Smooth muscle cell (in vitro differentiated cells): ENCODE measurements around the gene ALAS1. TPM values are rescaled to one million over a fixed set of nuclear protein-coding genes. Genes with fewer than 3 reads are reported as not detected.
A peak's percentile ranks its signal among the peaks of the same experiment; 100 is the strongest.

Source experiments
- DNase-seq: peaks from one replicate; lab custom pipeline; 2025; ENCODE audit not compliant: unreplicated experiment; lab: John Stamatoyannopoulos, UW
- H2AFZ ChIP-seq: fragments of 200-600 bp; sonication (generic); 2 replicates; pipeline ENCODE4 v1.6.0; 2016; ENCODE audit warnings: antibody characterized with exemption, low read depth, mild to moderate bottlenecking
- H3F3A ChIP-seq: fragments of 200-600 bp; sonication (generic); 2 replicates; pipeline ENCODE4 v1.6.0; 2017; ENCODE audit warnings: antibody characterized with exemption, low read depth
- H3K27ac ChIP-seq: fragments of 200-600 bp; sonication (generic); 2 replicates; pipeline ENCODE4 v1.5.1; 2016; ENCODE audit warnings: low read depth, mild to moderate bottlenecking
- H3K27me3 ChIP-seq: fragments of 200-600 bp; sonication (generic); 2 replicates; pipeline ENCODE4 v1.6.1; 2016; ENCODE audit warnings: low read depth, mild to moderate bottlenecking
- H3K36me3 ChIP-seq: fragments of 200-600 bp; sonication (generic); 2 replicates; pipeline ENCODE4 v1.5.1; 2016; ENCODE audit warnings: low read depth
- H3K4me1 ChIP-seq: fragments of 200-600 bp; sonication (generic); 2 replicates; pipeline ENCODE4 v1.5.1; 2016; ENCODE audit warnings: low read depth
- H3K4me2 ChIP-seq: fragments of 200-600 bp; sonication (generic); 2 replicates; pipeline ENCODE4 v1.6.0; 2016; ENCODE audit warnings: mild to moderate bottlenecking
- H3K4me3 ChIP-seq: fragments of 200-600 bp; sonication (generic); 2 replicates; pipeline ENCODE4 v1.5.1; 2016; ENCODE audit warnings: mild to moderate bottlenecking
- H3K79me2 ChIP-seq: fragments of 200-600 bp; sonication (generic); 2 replicates; pipeline ENCODE4 v1.6.0; 2016; ENCODE audit warnings: low read depth, mild to moderate bottlenecking
- H3K9ac ChIP-seq: fragments of 200-600 bp; sonication (generic); 2 replicates; pipeline ENCODE4 v1.6.0; 2016; ENCODE audit warnings: low read depth
- H3K9me3 ChIP-seq: fragments of 200-600 bp; sonication (generic); replicated peaks from 2 replicates; pipeline ENCODE4 v1.5.1; 2016; ENCODE audit warnings: low read depth
- H4K20me1 ChIP-seq: fragments of 200-600 bp; sonication (generic); 2 replicates; pipeline ENCODE4 v1.6.0; 2016; ENCODE audit warnings: low read depth
- WGBS: methylation state at CpG from one replicate; pipeline ENCODE4 v1.1.7; 2016; ENCODE audit warnings: low lambda C conversion rate; 5-methylcytosine and 5-hydroxymethylcytosine counted together
- polyA plus RNA-seq: library from polyadenylated mRNA; unstranded; fragments of >200 nt; fragmentation: Nextera tagmentation; extraction: Ambion mirVana; gene quantifications from 2 replicates; pipeline ENCODE4 v1.2.1, GENCODE V29; 2016
- total RNA-seq: library from RNA; depleted of rRNA; stranded (reverse); fragments of >200 nt; gene quantifications from 2 replicates; pipeline ENCODE4 v1.2.3, GENCODE V29; 2014
- TF ChIP-seq, protein P1 (sequence below): fragments of 200-600 bp; sonication (generic); IDR thresholded peaks from 2 replicates; pipeline ENCODE4 v1.5.1; 2017; ENCODE audit warnings: borderline replicate concordance, mild to moderate bottlenecking, antibody characterized with exemption; ENCODE audit not compliant: insufficient read depth, poor library complexity, severe bottlenecking

Gene ALAS1
- total and polyA plus RNA-seq, 2 experiments from 2014 or later, result 35.7 to 59.4 TPM

GRCh38 chr3:52245322-52246263 lies 47.6 kb downstream of the ALAS1 start, which contains the start of gene PPM1M:
Gene PPM1M, plus strand, starts transcription at chr3:52245759. Its CDS starts 66 bp downstream, at chr3:52245825.
- Histone ChIP-seq H3K79me2 (no peaks in the 10 kb centered on the region), H3K9ac (peak within 1 kb of the TSS; percentile 50), H4K20me1 (no peaks in the 10 kb centered on the region), H3K4me1 (peaks cover 4% of the 10 kb centered on the region), H3K27me3 (no peaks in the 10 kb centered on the region), H3K9me3 (no peaks in the 10 kb centered on the region), H2AFZ (no peak within 1 kb of the TSS), H3K4me2 (peak within 1 kb of the TSS; percentile 86), H3K36me3 (no peaks in the 10 kb centered on the region), H3K27ac (no peak within 1 kb of the TSS), H3K4me3 (peak within 1 kb of the TSS; percentile 54), H3F3A (peaks cover 13% of the 10 kb centered on the region)
- WGBS, result 6% methylated on average over 64 of the region's 98 CpGs
- TF ChIP-seq, protein P1, sequence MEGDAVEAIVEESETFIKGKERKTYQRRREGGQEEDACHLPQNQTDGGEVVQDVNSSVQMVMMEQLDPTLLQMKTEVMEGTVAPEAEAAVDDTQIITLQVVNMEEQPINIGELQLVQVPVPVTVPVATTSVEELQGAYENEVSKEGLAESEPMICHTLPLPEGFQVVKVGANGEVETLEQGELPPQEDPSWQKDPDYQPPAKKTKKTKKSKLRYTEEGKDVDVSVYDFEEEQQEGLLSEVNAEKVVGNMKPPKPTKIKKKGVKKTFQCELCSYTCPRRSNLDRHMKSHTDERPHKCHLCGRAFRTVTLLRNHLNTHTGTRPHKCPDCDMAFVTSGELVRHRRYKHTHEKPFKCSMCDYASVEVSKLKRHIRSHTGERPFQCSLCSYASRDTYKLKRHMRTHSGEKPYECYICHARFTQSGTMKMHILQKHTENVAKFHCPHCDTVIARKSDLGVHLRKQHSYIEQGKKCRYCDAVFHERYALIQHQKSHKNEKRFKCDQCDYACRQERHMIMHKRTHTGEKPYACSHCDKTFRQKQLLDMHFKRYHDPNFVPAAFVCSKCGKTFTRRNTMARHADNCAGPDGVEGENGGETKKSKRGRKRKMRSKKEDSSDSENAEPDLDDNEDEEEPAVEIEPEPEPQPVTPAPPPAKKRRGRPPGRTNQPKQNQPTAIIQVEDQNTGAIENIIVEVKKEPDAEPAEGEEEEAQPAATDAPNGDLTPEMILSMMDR, result no peak
- DNase-seq, result no peak

DNA sequence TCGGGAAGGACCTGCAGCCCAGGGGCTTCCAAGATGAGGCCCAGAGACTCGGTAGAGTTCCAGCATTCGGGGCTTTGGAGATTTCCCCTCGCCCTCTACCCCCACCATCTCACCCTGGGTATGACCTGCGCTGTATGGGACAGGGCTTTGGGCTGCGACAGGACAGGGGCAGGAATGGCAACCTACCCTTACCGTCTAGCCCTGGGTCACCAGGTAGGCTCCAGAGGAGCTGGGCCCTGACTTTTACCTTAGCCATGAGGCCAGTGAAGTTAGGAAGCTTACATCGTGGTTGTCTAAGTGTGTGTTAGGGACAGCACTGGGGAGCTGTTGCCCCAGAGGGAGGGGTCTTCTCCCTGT lies 48.3 kb downstream of the ALAS1 start:
- Histone ChIP-seq H3K4me3 (peak overlapping the region; percentile 54), H3F3A (peaks cover 10% of the 10 kb centered on the region), H3K36me3 (no peaks in the 10 kb centered on the region), H3K27ac (no peak overlapping the region), H3K4me1 (peaks cover 4% of the 10 kb centered on the region), H3K9ac (peak overlapping the region; percentile 50), H3K9me3 (no peaks in the 10 kb centered on the region), H4K20me1 (no peaks in the 10 kb centered on the region), H3K4me2 (peak overlapping the region; percentile 86), H3K27me3 (no peaks in the 10 kb centered on the region), H2AFZ (no peak overlapping the region), H3K79me2 (no peaks in the 10 kb centered on the region)
- 34% methylated on average over 8 of the region's 8 CpGs for WGBS
- DNase-seq, result no peak
- TF ChIP-seq, protein P1, result no peak

GRCh38 chr3:52246728-52247408 lies 48.9 kb downstream of the ALAS1 start:
- H2AFZ ChIP-seq, result no peak overlapping the region
- H3K4me2 ChIP-seq, result no peak overlapping the region
- H4K20me1 ChIP-seq, result no peaks in the 10 kb centered on the region
- no peak for DNase-seq
- no peak overlapping the region for H3K9ac ChIP-seq
- H3K4me1 ChIP-seq, result peaks cover 4% of the 10 kb centered on the region
- TF ChIP-seq, protein P1, result no peak
- 91% methylated on average over 14 of the region's 14 CpGs for WGBS
- no peaks in the 10 kb centered on the region for H3K36me3 ChIP-seq
- H3K79me2 ChIP-seq, result no peaks in the 10 kb centered on the region
- H3K27me3 ChIP-seq, result no peaks in the 10 kb centered on the region
- H3K4me3 ChIP-seq, result no peak overlapping the region
- H3K9me3 ChIP-seq, result no peaks in the 10 kb centered on the region
- H3K27ac ChIP-seq, result no peak overlapping the region
- peaks cover 4% of the 10 kb centered on the region for H3F3A ChIP-seq
